COLO668 (cell line): Measurements from ENCODE around the gene CPNE5.

Experiments
- DNase-seq: peaks from one replicate; lab custom pipeline; 2025; ENCODE audit not compliant: unreplicated experiment; lab: John Stamatoyannopoulos, UW

The CPNE5 gene

GRCh38 chr6:36749829-36750489 lies 89.3 kb downstream of the CPNE5 start:
- no peak for DNase-seq

- no peak for DNase-seq
Measured at GRCh38 chr6:36746251-36746650, 93.0 kb downstream of the CPNE5 start.

GRCh38 chr6:36745836-36746235 lies 93.4 kb downstream of the CPNE5 start:
- no peak for DNase-seq

- DNase-seq, result no peak
Measured at GRCh38 chr6:36745283-36745682, 94.0 kb downstream of the CPNE5 start.

GRCh38 chr6:36744304-36744673 lies 95.0 kb downstream of the CPNE5 start:
- DNase-seq, result no peak

GRCh38 chr6:36743538-36744303 lies 95.5 kb downstream of the CPNE5 start:
- DNase-seq, result no peak

GRCh38 chr6:36743032-36743431 lies 96.2 kb downstream of the CPNE5 start:
- DNase-seq, result no peak

- DNase-seq, result no peak
Measured at GRCh38 chr6:36742146-36742545, 97.1 kb downstream of the CPNE5 start.

- no peak for DNase-seq
Measured at GRCh38 chr6:36740818-36741179, 98.4 kb downstream of the CPNE5 start.

- no peak for DNase-seq
Measured at GRCh38 chr6:36739947-36740817, 99.1 kb downstream of the CPNE5 start.

GRCh38 chr6:36738108-36738507 lies 101.1 kb downstream of the CPNE5 start:
- no peak for DNase-seq

GRCh38 chr6:36737043-36737785 lies 102.0 kb downstream of the CPNE5 start:
- DNase-seq, result no peak

GRCh38 chr6:36735110-36736071 lies 103.9 kb downstream of the CPNE5 start:
- DNase-seq, result no peak

GRCh38 chr6:36734486-36735060 lies 104.7 kb downstream of the CPNE5 start:
- no peak for DNase-seq

- DNase-seq, result no peak
Measured at GRCh38 chr6:36733300-36733699, 105.9 kb downstream of the CPNE5 start.

GRCh38 chr6:36731622-36732310 lies 107.5 kb downstream of the CPNE5 start:
- DNase-seq, result no peak

GRCh38 chr6:36730424-36731380 lies 108.5 kb downstream of the CPNE5 start:
- DNase-seq, result no peak

GRCh38 chr6:36729161-36729524 lies 110.1 kb downstream of the CPNE5 start:
- DNase-seq, result no peak
